GM20000 (cell line): ENCODE data around the gene RAMP3.

ENCODE experiments used
- DNase-seq: peaks from one replicate; pipeline ENCODE4 v3.0.0; 2012; ENCODE audit warnings: low spot score
- CTCF ChIP-seq: IDR thresholded peaks from 2 replicates; pipeline ENCODE4 v1.5.1; 2012; ENCODE audit warnings: mild to moderate bottlenecking, control low read depth; ENCODE audit errors: extremely low read depth, missing control alignments

Gene RAMP3

GRCh38 chr7:45185864-45186250, 28.3 kb downstream of the RAMP3 start:
- no peak for DNase-seq
- TF ChIP-seq CTCF = no peak

DNA sequence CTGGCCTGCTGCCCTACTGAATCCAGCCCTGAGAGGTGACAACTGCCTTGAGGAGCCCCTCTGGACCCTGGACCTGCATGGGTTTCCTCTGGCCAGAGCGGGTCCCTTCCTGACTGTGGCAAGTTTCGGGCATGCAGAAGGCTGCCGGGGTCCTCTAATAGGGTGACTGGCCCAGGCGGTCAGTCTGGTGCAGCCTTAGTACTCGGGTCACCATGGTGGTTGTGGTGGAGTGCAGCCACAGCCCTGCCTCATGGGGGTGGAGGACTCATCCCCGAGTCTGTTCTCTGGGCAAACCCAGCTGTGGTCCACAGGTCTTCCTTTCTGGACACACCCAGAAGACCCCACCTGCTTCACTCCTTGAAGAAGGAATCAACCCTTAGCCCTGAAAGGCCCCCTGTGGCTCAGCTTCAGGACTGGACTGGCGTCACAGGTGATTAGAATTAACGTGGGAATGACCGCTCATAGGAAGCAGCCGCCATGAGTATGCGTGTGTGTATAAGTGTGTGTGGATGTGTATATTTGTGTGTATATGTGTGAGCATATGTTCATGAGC, 28.7 kb downstream of the RAMP3 start:
- DNase-seq = no peak
- TF ChIP-seq CTCF = no peak

- no peak for TF ChIP-seq CTCF
- no peak for DNase-seq
Measured at GRCh38 chr7:45187089-45187945, 29.7 kb downstream of the RAMP3 start.

- DNase-seq = no peak
- TF ChIP-seq CTCF = no peak
Measured at GRCh38 chr7:45187946-45188411, 30.4 kb downstream of the RAMP3 start.

GRCh38 chr7:45188736-45189135, 31.1 kb downstream of the RAMP3 start:
- TF ChIP-seq CTCF = no peak
- DNase-seq = no peak

GRCh38 chr7:45189151-45189970, 31.8 kb downstream of the RAMP3 start:
- TF ChIP-seq CTCF = no peak
- no peak for DNase-seq
